GM18511 (cell line): Measurements from ENCODE around the gene SLC45A3.

Source experiments
- ATAC-seq: cut with Tn5 transposase; IDR thresholded peaks from one replicate; pipeline ENCODE4 v1.9.1; 2021; ENCODE audit warnings: mild to moderate bottlenecking, moderate library complexity; ENCODE audit not compliant: unreplicated experiment

Gene SLC45A3

DNA sequence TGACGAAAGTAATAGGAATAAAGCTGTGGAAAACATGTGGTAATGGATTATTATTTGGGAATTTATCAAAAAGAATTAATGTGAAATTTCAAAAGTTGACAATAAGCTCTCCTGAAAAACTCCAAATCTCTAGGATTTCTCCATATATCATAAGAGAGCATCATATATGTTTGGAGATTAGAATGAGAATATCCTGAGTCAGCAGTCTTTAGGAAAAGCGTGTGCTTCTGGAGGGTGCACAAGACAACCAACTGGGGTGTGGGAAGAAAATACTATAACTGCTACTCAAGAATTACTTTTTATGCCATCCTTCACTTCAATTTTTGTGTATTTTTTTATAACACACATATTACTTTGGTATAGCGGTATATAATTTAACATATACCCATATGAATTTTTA is 68.2 kb downstream of the SLC45A3 start:
- no peak for ATAC-seq

DNA sequence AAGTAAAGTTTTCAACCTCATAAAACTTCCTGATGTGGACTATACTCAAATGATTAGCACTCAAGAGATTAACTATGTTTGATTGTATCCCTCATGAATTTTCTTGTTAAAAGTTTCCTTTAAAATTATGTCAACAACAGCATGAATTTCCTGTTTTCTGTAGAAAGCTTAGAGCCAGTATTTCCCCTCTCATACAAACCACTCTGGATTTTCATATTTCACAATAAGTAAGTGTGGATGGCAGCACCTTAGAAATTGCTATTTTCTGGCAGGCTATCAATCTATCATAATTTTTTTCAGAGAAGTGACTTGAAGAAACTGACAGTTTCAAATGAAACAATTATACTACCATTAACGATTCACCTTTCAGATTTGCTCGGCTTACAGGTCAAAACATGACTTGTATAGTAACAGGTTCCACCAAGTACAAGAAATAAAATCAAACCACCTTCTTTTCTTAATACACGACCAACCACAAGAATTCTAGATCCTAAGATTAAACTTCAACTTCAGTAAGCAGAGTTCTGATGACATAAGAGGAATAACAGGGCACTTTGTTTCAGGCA is 69.3 kb downstream of the SLC45A3 start:
- ATAC-seq, result no peak

DNA sequence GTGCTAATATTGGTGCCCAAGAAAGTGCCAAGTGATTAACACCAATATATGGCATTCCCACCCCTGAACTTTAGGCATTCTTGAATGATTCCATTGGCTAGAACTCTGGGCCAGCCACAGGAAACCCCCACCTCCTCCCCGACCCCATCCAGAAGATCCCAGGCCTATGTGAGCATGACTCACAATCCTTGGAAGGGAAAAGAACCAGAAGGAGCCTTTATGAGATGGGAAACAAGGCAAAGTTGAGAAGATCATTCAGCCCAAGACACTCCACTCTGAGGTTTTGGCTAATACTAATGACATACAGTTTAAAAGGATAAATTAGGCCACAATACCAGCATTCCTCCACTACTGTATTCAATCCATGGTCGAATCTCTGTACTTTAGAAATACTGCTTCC is 70.3 kb downstream of the SLC45A3 start:
- no peak for ATAC-seq
